A673 (cell line): ENCODE measurements around the gene ABLIM3.

Experiments
- CTCF ChIP-seq: fragments of 300-800, 200-600 bp; sonication (generic); conservative IDR thresholded peaks from 2 replicates; pipeline ENCODE4 v1.5.1; 2017; ENCODE audit warnings: low read depth, mild to moderate bottlenecking, antibody characterized with exemption, low read length, moderate library complexity, mixed read lengths
- EZH2 ChIP-seq: fragments of 200-600 bp; sonication (generic); IDR thresholded peaks from 2 replicates; pipeline ENCODE4 v1.6.1; 2017; ENCODE audit warnings: borderline replicate concordance, low read depth, mild to moderate bottlenecking, mixed read lengths, antibody characterized with exemption, low read length; ENCODE audit not compliant: poor library complexity, severe bottlenecking

DNA sequence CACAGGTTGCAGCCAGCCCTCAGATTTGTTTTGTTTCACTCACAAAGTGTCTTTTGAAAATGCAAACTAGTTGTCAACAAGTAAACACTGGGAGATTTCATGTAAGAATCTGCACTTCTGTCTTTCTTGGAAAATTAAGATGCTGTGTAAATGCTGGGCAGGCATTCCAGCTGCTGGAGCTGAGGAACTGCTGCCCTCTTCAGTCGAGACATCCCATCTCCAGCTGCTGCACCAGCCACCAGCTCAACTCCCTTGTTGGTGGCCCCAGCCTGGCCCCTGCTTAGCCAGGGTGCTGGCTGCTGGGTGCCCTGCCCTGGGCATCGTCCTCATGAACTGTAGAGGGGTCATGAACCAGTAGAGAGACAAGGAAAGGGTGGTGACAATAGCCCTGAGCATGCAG, 97.2 kb downstream of the ABLIM3 start:
- TF ChIP-seq CTCF (0 out of 2 replicates have a peak, but pooled peaks have one; percentile 14), EZH2 (no peak)
